NCI-H748 (cell line): ENCODE measurements around the gene NR2F1-AS1.
"Not testable (repeated sequence)": the region's sequence is repeated elsewhere in the genome, so short reads cannot be mapped to it uniquely, and the experiment has no call there.

Experiments used
- DNase-seq: peaks from one replicate; lab custom pipeline; 2025; ENCODE audit not compliant: unreplicated experiment; lab: John Stamatoyannopoulos, UW

The NR2F1-AS1 gene

DNA sequence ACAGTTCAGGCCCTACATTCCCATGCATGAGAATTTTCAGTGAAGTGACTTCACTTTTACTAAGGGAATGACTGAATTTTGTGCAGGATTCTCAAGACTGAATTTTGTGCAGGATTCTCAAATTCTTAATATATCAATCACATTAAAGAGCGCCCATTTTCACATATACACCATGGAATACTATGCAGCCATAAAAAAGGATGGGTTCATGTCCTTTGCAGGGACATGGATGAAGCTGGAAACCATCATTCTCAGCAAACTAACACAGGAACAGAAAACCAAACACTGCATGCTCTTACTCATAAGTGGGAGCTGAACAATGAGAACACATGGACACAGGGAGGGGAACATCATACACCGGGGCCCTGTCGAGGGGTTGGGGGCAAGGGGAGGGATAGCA, 31.4 kb downstream of the NR2F1-AS1 start:
- DNase-seq: not testable (repeated sequence)

- no peak for DNase-seq
These were observed 35.1 kb downstream of the NR2F1-AS1 start for GRCh38 chr5:93545872-93546271.

DNA sequence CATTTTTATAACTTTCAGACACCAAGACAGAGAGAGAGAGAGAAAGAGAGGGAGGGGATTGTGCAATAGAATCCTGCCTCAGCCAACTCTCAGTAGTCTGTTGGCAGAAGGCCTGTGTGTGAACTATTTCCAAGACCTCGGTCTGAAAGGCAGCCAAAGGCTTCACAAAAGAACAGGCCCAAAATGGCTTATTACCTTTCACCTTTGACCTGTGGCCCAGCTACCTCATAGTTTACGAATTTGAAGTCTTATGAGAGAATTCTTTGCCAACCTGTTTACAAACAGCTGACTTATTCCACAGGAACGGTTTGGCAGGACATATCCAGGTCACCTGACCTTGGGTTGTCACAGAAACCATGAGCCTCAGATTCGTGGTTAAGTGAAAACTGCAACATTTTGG, 48.6 kb downstream of the NR2F1-AS1 start:
- no peak for DNase-seq

DNA sequence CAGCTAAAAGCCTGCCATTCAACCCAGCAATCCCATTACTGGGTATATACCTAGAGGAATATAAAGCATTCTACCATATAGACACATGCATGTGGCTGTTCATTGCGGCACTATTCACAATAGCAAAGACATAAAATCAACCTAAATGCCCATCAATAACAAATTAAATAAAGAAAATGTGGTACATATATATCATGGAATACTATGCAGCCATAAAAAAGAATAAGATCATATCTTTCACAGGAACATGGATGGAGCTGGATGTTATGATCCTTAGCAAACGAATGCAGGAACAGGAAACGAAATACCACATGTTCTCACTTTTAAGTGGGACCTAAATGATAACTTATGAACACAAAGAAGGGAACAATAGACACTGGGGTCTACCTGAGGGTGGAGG, 59.2 kb downstream of the NR2F1-AS1 start:
- not testable (repeated sequence) for DNase-seq

DNA sequence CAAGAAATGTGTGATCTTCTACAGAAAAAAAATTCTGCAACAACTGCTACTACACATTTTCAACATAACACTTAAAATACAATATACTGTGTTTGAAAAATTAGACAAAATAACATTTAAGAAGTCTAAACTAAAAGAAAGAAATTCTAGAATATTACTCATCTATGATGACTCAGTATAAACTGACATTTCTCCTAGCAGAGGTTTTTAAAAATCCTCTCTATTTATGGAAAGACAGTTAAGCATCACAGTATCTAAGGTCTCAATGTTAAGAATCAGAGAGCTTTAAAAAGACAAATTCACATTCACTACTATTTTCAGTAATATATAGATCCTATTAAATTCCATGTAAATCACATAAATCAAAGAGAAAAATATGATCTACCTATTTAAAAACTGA, 61.3 kb downstream of the NR2F1-AS1 start:
- DNase-seq: no peak

DNA sequence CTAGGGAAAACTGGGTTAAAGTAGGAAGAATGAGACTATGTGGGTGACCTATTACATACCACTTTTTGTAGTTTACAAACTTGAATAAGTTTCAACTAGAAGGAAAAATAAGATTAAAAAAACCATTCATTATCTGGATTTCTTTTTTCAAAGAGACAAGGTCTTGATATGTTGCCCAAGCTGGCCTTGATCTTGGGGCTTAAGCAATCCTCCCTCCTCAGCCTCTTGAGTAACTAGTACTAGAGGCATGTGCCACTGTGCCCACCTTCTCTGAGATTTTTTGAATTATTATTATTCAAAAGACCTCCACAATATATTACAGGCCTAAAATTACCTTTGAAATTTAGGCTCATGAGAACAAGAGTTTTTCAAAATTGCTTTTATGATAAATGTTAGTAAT, 63.2 kb downstream of the NR2F1-AS1 start:
- no peak for DNase-seq

DNA sequence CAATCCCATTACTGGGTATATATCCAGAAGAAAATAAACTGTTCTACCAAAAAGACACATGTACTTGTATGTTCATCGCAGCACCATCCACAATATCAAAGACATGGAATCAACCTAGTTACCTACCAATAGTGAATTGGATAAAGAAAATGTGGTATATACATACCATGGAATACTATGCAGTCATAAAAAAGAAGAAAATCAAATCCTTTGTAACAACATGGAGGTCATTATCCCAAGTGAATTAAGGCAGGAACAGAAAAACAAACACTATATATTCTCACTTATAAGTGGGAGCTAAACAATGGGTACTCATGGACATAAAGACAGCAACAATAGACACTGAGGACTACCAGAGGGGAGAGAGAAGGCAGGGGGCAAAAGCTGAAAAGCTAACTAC, 67.7 kb downstream of the NR2F1-AS1 start:
- DNase-seq: no peak

DNA sequence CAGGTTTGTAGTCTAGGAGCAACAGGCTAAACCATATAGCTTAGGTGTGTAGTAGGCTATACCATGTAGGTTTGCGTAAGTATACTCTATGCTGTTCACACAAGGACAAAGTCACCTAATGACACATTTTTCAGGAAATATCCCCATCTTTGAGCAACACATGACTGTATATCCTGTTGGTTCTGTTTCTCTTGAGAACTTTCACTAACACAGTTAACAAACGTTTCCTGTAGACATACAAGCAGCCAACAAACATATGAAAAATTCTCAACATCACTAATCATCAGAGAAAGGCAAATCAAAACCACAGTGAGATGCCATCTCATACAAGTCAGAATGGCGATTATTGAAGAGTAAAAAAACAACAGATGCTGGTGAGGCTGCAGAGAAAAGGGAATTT, 68.2 kb downstream of the NR2F1-AS1 start:
- DNase-seq: no peak

DNA sequence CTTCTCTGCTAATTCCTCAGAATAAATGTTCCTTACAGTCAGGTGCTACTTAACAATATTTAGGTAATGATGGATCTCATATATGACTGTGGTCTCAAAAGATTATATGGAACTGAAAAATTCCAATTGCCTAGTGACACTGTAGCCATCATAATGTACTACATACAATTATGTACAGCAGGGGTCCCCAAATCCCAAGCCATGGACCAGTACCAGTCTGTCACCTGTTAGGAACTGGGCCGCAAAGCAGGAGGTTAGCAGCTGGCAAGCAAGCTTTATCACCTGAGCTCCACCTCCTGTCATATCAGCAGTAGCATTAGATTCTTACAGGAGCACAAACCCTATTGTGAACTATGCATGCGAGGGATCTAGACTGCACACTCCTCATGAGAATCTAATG, 69.6 kb downstream of the NR2F1-AS1 start:
- DNase-seq: no peak

GRCh38 chr5:93510626-93511380, 70.2 kb downstream of the NR2F1-AS1 start:
- DNase-seq: no peak

DNA sequence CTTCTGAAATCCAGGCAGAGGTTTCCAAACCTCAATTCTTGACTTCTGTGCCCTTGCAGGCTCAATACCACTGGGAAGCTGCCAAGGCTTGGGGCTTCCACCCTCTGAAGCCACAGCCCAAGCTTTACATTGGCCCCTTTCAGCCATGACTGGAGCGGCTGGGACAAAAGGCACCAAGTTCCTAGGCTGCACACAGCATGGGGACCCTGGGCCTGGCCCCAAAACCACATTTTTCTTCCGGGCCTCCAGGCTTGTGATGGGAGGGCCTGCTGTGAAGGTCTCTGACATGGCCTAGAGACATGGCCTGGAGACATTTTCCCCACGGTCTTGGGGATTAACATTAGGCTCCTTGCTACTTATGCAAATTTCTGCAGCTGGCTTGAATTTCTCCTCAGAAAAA, 75.5 kb downstream of the NR2F1-AS1 start:
- DNase-seq: not testable (repeated sequence)

GRCh38 chr5:93503598-93504067, 77.4 kb downstream of the NR2F1-AS1 start:
- no peak for DNase-seq

DNA sequence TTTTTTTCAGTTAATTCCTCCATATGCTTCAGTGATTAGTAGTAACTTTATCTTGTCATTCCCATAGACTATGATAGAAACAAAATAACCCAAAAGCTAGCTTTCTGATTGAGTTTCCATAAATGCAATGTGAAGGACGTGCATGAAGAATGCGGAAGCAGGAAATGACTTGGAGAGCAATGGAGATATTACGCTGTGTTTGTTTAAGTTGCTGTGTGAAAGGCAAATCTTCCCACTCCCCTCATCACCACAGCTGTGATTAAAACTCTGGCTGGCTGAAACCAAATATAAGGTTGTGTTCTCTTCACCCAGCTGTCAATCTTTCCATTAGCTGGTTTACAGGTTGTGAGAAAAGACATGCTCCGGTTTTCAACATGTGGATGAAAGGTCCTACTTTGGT, 83.9 kb downstream of the NR2F1-AS1 start:
- DNase-seq: no peak

GRCh38 chr5:93479982-93480509, 101.0 kb downstream of the NR2F1-AS1 start:
- DNase-seq: no peak

DNA sequence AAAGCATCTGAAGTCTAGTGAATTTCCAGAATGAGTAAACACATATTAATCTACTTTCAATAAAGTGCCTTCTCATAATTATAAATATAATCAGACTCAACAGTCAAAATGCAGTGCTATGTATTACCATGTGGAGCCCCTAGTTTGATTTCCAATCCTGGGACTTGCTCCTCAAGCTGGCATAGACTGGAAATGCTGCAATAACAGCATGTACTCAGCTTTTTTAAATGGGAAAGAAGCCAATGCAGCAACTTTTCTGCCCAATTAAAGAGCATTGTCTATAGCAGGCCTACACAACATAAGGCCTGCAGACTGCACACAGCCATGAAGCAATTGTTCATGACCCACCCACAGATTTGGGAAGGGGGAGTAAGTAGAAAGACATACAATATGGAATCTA, 103.2 kb downstream of the NR2F1-AS1 start:
- no peak for DNase-seq

DNA sequence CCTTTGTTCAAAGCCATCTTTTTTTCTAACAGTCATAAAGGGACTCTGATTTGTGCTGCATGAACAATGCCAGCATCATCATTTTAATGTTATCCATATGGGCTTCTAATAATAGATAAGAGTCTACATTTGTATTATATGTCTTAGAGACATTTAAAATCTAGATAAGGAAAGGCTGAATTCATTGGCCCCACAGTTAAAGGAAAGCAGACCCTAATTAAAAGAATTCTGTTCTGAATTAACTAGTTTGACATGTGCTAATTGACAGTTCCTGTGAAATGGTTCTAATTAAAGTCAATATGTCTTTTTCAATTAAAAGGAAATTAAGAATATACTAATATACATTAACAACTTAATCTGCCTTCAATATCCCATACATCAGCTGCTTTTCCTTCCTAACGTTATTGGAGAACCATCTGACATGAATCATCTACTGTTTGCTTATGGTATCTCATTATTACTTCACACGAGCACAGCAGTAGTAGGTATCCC, 104.7 kb downstream of the NR2F1-AS1 start:
- DNase-seq: no peak

DNA sequence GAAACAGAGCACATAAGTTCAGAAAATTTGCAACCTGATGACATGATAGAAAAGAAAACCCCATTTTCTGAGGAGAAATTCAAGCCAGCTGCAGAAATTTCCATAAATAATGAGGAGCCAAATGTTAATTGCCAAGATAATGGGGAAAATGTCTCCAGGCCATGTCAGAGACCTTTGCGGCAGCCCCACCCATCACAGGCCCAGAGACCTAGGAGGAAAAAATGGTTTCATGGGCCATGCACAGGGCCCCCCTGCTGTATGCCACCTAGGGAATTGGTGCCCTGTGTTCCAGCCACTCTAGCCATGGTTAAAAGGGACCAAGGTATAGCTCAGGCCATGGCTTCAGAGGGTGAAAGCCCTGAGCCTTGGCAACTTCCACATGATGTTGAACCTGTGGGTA, 118.1 kb downstream of the NR2F1-AS1 start:
- DNase-seq: no peak

GRCh38 chr5:93461756-93462155, 119.3 kb downstream of the NR2F1-AS1 start:
- no peak for DNase-seq

DNA sequence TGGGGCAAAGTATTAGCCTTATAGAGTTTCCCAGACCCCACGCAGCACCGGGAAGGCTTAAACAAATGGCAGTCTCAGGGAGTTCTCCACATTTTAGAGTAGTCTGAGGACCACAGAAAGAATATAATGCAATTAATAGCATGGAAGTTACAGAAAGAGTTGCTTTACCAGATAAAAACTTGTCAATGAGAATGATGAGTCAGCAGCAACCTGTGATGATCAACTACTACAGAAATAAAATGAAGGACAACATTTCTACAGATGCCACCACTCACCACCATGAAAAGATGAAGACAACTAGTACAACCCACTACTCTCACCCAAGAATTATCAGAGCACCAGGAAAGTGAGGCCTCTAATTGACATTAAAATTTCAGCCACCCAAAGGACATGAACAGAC, 120.7 kb downstream of the NR2F1-AS1 start:
- no peak for DNase-seq

- not testable (repeated sequence) for DNase-seq
These were observed 124.2 kb downstream of the NR2F1-AS1 start for GRCh38 chr5:93456796-93457195.

- DNase-seq: no peak
These were observed 126.1 kb downstream of the NR2F1-AS1 start for GRCh38 chr5:93454896-93455295.

DNA sequence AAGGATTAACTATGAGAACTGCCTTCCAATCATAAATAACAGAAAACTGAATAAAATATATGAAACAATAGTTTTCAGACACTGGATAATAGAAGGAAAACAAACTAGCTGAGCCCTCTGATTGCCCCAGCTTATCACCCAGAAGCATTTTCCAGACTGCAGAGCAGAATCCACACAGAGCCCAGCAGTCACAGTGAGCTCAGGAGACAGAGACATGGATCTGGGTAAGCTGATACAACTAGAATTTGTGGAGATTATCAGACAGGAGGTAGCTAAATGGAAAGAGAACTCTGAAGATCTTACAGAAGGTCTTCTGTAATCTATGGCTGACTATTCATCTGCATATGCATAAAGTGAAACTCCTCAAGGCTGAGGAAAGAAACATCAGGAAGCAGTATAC, 128.8 kb downstream of the NR2F1-AS1 start:
- DNase-seq: no peak

- no peak for DNase-seq
These were observed 142.9 kb downstream of the NR2F1-AS1 start for GRCh38 chr5:93438124-93438523.
